ENCODE data around the gene ABRAXAS1.

- TF ChIP-seq CTCF (IDR thresholded peaks at IDR 0.05) = no peak
- no peak for TF ChIP-seq EZH2 (IDR thresholded peaks at IDR 0.05; ENCODE audit: borderline replicate concordance, insufficient read depth, low read depth, low read length, poor library complexity, severe bottlenecking)
These were observed 20.1 kb upstream of the ABRAXAS1 start for GRCh38 chr4:83504996-83505395.
